ENCODE measurements around the gene CRYBB1.

- no peak for TF ChIP-seq EZH2 (IDR thresholded peaks at IDR 0.05; ENCODE audit: low read length, unreplicated experiment)
- TF ChIP-seq CTCF (conservative IDR thresholded peaks at IDR 0.05; ENCODE audit: low read depth, low read length) = no peak
Measured at GRCh38 chr22:26584010-26584409, 33.8 kb downstream of the CRYBB1 start.

Measured in PC-3 (cell line).